GM21786 (cell line): ENCODE measurements around the gene EPHA5.

Experiments used
- ATAC-seq: cut with Tn5 transposase; IDR thresholded peaks from one replicate; pipeline ENCODE4 v1.9.1; 2021; ENCODE audit not compliant: unreplicated experiment

The EPHA5 gene

DNA sequence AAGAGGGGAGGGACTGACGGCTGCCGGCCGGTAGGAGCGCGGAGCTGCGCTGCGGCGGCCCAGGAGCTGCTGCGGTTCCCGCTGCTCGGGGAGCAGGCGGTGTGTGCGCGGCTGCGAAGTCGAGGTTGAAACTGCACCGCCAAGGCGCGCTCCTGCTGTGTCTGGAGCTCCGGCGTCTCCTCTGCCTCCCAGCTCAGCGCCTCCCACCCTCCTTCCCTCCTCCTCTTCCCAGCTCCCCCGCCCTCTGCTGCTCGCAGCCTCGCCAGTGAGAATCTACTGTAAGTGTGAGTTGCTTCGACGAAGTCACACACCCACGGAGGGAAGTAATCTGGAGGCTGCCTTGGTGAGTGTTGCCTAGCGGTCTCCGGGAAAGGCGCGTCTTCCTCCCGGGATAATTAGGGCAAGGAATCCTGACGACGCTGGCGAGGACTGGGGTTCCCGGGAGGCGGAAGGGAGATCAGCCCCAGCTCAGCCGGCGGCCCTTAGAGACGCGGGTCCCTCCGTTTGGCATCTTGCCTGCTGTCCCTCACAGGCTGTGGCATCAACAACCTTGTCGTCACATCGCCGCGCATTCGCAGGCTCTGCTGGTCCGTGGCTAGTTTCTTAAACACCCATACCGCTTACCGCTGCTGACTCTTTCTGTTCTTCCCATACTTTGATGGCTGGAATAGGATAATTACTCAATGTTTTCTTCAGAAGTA is at the start of gene EPHA5:
EPHA5 (minus strand) TSS at position 159 of the 701 bp plus-strand sequence. CDS start 747 bp downstream, outside the sequence.
- ATAC-seq = no peak

- ATAC-seq = no peak
Measured at GRCh38 chr4:65719635-65720034, 49.3 kb upstream of the EPHA5 start.

DNA sequence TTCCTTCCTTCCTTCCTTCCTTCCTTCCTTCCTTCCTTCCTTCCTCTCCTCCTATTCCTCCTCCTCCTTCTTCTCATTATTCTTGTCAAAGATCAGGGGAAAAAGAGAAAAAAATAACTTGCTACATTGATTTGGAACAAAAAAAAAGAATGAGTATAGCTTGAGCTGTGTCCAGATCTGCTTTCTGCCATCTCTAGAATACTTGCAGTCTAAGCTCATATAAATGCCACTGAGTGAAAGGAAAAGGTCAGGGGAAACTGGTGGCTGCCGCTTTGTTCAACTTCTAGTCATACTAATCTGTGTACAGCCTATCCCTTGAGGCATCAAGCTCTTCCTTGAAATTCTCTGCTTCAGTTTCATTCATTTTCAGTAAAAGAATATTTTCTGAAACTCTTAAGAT is 28.3 kb upstream of the EPHA5 start:
- no peak for ATAC-seq

DNA sequence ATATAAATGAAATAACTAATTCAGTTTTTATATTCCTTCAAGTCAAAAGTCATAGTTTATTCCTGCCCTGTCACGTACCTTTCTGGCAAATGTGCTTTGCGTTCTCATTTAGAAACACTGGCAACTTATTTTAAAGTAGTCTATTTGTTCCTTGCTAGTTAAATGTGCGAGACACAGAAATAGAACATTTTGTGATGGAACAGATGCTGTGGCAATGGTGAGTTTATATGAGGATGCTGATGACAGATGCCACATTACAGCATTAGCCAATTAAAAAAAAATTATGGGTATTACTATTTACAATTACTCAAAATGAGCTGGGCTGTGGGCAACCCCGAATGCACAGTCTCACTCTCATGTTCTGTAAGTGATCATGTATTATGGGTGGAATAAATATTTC is 26.1 kb upstream of the EPHA5 start:
- no peak for ATAC-seq

- ATAC-seq = no peak
Measured at GRCh38 chr4:65671372-65671771, 1.1 kb upstream of the EPHA5 start.

GRCh38 chr4:65670020-65670330 is 314 bp downstream of the EPHA5 start:
- ATAC-seq = no peak

- ATAC-seq = no peak
Measured at GRCh38 chr4:65669111-65670019, 924 bp downstream of the EPHA5 start.

DNA sequence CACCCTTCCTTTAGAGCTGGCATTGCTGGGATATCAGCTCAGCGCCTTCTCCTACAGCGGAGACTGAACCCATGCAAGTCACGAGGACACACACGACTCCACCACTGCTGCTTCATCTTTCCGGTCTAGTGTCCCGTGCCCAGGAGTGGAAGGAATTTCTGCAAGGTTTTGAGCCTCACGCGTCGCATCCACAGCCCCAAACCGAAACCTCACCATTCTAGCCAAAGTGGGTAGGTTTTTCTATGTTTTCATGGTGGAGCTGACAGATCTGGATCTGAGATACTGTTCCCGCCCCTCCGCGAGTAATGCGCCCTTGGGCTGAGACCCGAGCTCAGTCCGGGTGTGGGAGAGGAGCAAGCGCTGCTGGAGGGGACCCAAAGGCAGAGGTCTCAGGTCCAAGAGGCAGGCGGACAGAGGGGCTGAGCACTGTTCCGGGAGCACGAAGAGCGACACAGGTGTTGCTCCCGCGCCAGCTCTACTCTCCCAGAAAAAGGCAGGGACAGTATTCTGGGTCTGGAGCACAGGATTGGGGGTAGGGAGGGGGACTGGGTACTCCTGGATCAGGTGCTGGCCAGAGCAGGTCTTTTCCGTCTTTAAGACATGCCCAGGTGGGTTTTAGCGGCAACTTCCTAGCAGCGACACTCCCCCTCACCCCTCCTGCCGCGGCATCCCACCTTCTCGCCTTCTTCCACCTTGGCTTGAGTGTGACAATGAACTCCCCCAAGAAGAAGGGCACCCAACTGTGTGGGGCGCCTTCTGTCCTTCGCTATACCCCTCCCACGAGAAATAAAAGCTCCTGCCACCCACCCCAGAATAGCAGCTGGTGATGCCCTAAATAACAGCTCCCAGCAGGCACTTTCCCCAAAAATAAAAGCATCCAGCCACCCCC is 1.8 kb downstream of the EPHA5 start:
- ATAC-seq = no peak

- no peak for ATAC-seq
Measured at GRCh38 chr4:65667506-65668041, 2.7 kb downstream of the EPHA5 start.

DNA sequence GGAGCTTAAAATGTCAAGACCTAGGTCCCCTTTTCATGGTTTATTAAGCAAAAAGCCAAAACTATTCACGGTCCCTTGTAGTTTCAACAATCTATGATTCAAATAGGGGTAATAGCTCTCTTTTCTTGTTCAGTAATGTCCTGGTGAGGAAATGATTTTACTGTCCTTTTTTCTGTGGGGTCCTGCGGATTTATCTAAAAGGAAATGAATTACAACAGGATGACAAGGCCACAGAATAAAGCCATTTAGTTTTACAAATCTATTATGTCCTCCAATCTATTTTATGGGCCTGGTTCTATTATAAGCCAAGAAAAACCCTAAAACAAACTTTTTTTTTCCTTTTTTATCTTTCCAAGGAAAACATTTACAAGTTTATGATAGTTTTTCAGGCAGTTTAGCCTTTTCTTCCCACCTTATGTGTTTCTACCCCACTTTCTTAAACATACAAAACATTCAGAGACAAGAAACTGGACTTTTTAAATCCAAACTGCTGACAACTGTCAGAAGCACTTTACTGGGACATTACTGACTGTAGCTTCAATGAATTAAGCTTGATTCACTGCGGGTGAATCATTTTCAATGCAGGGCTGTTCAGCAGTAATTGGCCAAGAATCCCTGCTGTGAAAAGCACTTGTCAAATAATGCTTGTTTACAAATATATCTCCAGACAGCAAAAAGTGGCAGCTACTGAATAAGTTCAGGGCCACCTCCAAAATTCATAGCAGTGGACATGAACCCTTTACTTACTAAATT is 4.3 kb downstream of the EPHA5 start:
- no peak for ATAC-seq

DNA sequence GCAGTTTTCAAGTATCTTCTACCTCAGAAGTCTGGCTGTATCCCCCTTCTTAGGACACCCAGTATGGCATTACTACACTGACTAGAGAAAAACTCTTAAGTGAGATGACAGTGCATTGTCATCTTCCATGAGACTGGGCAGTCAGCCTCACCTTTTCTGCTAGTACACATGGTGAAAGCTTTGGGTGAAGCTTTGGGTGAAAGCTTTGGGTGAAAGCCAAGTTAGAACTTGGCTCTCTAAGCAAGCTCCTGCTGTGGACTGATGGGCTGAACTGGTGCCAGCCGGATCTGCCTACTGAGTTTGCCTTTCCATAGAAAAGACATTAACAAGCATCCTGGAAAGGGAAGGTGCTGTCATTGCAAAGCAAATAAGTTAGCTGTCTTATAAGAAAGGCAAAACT is 8.8 kb downstream of the EPHA5 start:
- no peak for ATAC-seq

DNA sequence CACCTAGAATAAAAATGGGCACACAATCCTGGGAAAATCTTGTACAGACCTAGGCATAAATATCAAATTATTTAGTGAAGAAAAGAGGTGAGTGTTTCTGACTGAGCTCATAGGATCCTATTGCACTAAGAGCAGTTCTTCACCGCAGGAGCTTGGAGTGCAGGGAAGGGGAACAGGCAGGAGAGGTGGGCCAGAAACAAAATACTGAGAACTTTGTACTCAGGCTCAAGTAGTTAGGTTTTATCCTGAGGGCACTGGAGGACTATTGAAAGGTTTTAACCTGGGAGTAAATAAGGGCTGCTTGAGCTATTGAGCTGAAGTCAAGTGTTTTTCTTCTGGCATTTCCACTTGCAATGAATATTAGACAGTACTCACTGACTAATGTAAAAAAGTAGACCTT is 12.2 kb downstream of the EPHA5 start:
- ATAC-seq = no peak

DNA sequence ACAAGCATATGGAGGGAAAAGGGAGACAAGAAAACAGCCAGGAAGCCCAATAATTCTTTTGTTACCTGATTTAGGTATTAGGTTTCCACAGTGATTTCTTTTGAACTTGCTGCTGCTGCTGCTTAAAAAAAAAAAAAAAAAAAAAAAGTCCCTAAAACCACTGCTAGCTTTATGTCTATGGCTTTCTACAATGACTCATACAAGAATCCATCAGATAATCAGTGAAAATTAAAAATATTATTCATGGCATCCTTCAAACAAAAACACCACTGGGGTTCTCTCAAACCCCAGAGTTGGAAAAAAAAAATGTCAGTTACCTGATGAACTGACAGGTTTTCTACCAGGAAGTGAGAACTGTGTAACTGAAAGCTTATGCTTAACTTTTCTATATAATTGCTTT is 14.3 kb downstream of the EPHA5 start:
- ATAC-seq = no peak

- ATAC-seq = no peak
Measured at GRCh38 chr4:65654976-65655375, 15.3 kb downstream of the EPHA5 start.

DNA sequence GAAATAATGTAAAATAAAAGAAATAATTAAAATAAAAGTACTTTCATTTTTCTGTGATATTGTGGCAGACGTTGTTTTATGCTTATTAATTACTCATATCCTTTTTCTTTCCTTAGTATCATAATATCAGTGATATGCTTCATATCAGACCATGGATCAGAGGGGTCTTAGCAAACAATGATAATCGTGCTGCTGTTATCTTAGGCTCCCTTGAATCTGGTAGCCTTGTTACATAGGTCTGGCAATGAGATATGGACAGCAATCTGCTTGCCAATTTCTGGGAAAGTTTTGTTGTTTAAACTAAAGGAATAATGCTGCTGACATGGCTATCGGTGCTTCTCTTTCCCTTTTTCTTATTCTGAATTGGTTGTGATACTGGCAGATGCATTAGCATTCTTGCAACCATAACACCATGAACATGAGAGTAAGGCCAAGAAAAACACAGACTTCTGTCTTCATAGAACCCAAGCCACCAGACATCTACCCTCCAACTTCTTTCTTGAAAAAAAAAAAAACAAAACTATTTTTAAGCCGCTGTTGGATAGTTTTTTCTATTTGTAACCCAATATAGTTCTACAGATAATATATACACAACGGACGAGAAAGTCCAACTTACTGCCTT is 16.4 kb downstream of the EPHA5 start:
- no peak for ATAC-seq

- no peak for ATAC-seq
Measured at GRCh38 chr4:65651751-65652150, 18.5 kb downstream of the EPHA5 start.

- no peak for ATAC-seq
Measured at GRCh38 chr4:65651031-65651430, 19.3 kb downstream of the EPHA5 start.

GRCh38 chr4:65646136-65646535 is 24.2 kb downstream of the EPHA5 start:
- ATAC-seq = no peak

- ATAC-seq = no peak
Measured at GRCh38 chr4:65645185-65645584, 25.1 kb downstream of the EPHA5 start.
